ENCODE measurements around the gene HMGCLL1.

HMGCLL1 gene

GRCh38 chr6:55443238-55444134, 135.5 kb downstream of the HMGCLL1 start:
- Mint-ChIP-seq H3K4me3 (no peak overlapping the region), H3K36me3 (no peaks in the 10 kb centered on the region), H3K9me3 (ENCODE audit: low read depth) (no peaks in the 10 kb centered on the region), H3K27me3 (no peaks in the 10 kb centered on the region), H3K27ac (no peak overlapping the region), H3K4me1 (ENCODE audit: low read depth) (no peaks in the 10 kb centered on the region)

- no peak overlapping the region for H3K27ac Mint-ChIP-seq
- H3K27me3 Mint-ChIP-seq = no peaks in the 10 kb centered on the region
- no peak overlapping the region for H3K4me3 Mint-ChIP-seq
- no peaks in the 10 kb centered on the region for H3K36me3 Mint-ChIP-seq
- H3K4me1 Mint-ChIP-seq (ENCODE audit: low read depth) = no peaks in the 10 kb centered on the region
- H3K9me3 Mint-ChIP-seq (ENCODE audit: low read depth) = peaks cover 6% of the 10 kb centered on the region
Measured at GRCh38 chr6:55438203-55438602, 140.8 kb downstream of the HMGCLL1 start.

GRCh38 chr6:55437141-55437540, 141.9 kb downstream of the HMGCLL1 start:
- Mint-ChIP-seq H3K27ac (no peak overlapping the region), H3K9me3 (ENCODE audit: low read depth) (peaks cover 6% of the 10 kb centered on the region), H3K27me3 (no peaks in the 10 kb centered on the region), H3K36me3 (no peaks in the 10 kb centered on the region), H3K4me1 (ENCODE audit: low read depth) (no peaks in the 10 kb centered on the region), H3K4me3 (no peak overlapping the region)

GRCh38 chr6:55433446-55434130, 145.4 kb downstream of the HMGCLL1 start:
- H3K36me3 Mint-ChIP-seq = no peaks in the 10 kb centered on the region
- no peak overlapping the region for H3K27ac Mint-ChIP-seq
- H3K27me3 Mint-ChIP-seq = no peaks in the 10 kb centered on the region
- no peaks in the 10 kb centered on the region for H3K4me1 Mint-ChIP-seq (ENCODE audit: low read depth)
- H3K4me3 Mint-ChIP-seq = no peak overlapping the region
- H3K9me3 Mint-ChIP-seq (ENCODE audit: low read depth) = peaks cover 6% of the 10 kb centered on the region

- no peaks in the 10 kb centered on the region for H3K4me1 Mint-ChIP-seq (ENCODE audit: low read depth)
- no peak overlapping the region for H3K4me3 Mint-ChIP-seq
- no peak overlapping the region for H3K27ac Mint-ChIP-seq
- no peaks in the 10 kb centered on the region for H3K36me3 Mint-ChIP-seq
- no peaks in the 10 kb centered on the region for H3K27me3 Mint-ChIP-seq
- H3K9me3 Mint-ChIP-seq (ENCODE audit: low read depth) = peaks cover 15% of the 10 kb centered on the region
Measured at GRCh38 chr6:55423933-55424332, 155.1 kb downstream of the HMGCLL1 start.

GRCh38 chr6:55410674-55411073, 168.3 kb downstream of the HMGCLL1 start:
- no peak overlapping the region for H3K4me3 Mint-ChIP-seq
- no peak overlapping the region for H3K27ac Mint-ChIP-seq
- H3K36me3 Mint-ChIP-seq = no peaks in the 10 kb centered on the region
- no peaks in the 10 kb centered on the region for H3K4me1 Mint-ChIP-seq (ENCODE audit: low read depth)
- peaks cover 21% of the 10 kb centered on the region for H3K9me3 Mint-ChIP-seq (ENCODE audit: low read depth)
- no peaks in the 10 kb centered on the region for H3K27me3 Mint-ChIP-seq

GRCh38 chr6:55405474-55406235, 173.3 kb downstream of the HMGCLL1 start:
- no peaks in the 10 kb centered on the region for H3K27me3 Mint-ChIP-seq

GRCh38 chr6:55399351-55399750, 179.6 kb downstream of the HMGCLL1 start:
- no peaks in the 10 kb centered on the region for H3K36me3 Mint-ChIP-seq

More at GRCh38 chr6:55405474-55406235, 173.3 kb downstream of the HMGCLL1 start:
- no peak overlapping the region for H3K27ac Mint-ChIP-seq
- no peaks in the 10 kb centered on the region for H3K4me1 Mint-ChIP-seq (ENCODE audit: low read depth)
- no peak overlapping the region for H3K4me3 Mint-ChIP-seq
- H3K9me3 Mint-ChIP-seq (ENCODE audit: low read depth) = peaks cover 9% of the 10 kb centered on the region
- H3K36me3 Mint-ChIP-seq = no peaks in the 10 kb centered on the region

GRCh38 chr6:55397986-55398385, 181.0 kb downstream of the HMGCLL1 start:
- Mint-ChIP-seq H3K4me1 (ENCODE audit: low read depth) (no peaks in the 10 kb centered on the region), H3K27me3 (no peaks in the 10 kb centered on the region), H3K36me3 (no peaks in the 10 kb centered on the region), H3K9me3 (ENCODE audit: low read depth) (no peaks in the 10 kb centered on the region), H3K4me3 (no peak overlapping the region), H3K27ac (no peak overlapping the region)

More at GRCh38 chr6:55399351-55399750, 179.6 kb downstream of the HMGCLL1 start:
- Mint-ChIP-seq H3K27ac (no peak overlapping the region), H3K27me3 (no peaks in the 10 kb centered on the region), H3K4me3 (no peak overlapping the region), H3K4me1 (ENCODE audit: low read depth) (no peaks in the 10 kb centered on the region), H3K9me3 (ENCODE audit: low read depth) (no peaks in the 10 kb centered on the region)

GRCh38 chr6:55395871-55396270, 183.1 kb downstream of the HMGCLL1 start:
- no peaks in the 10 kb centered on the region for H3K27me3 Mint-ChIP-seq
- H3K4me3 Mint-ChIP-seq = no peak overlapping the region
- H3K4me1 Mint-ChIP-seq (ENCODE audit: low read depth) = no peaks in the 10 kb centered on the region
- H3K9me3 Mint-ChIP-seq (ENCODE audit: low read depth) = peaks cover 6% of the 10 kb centered on the region
- H3K27ac Mint-ChIP-seq = no peak overlapping the region
- H3K36me3 Mint-ChIP-seq = no peaks in the 10 kb centered on the region

GRCh38 chr6:55388211-55388610, 190.8 kb downstream of the HMGCLL1 start:
- no peaks in the 10 kb centered on the region for H3K4me1 Mint-ChIP-seq (ENCODE audit: low read depth)
- no peaks in the 10 kb centered on the region for H3K36me3 Mint-ChIP-seq
- H3K27me3 Mint-ChIP-seq = no peaks in the 10 kb centered on the region
- no peak overlapping the region for H3K27ac Mint-ChIP-seq
- H3K9me3 Mint-ChIP-seq (ENCODE audit: low read depth) = peaks cover 6% of the 10 kb centered on the region
- no peak overlapping the region for H3K4me3 Mint-ChIP-seq
